Sigmoid colon (tissue), 4 donors: ENCODE data around the gene HSD17B12.

Source experiments
- POLR2A ChIP-seq, 2 donors: fragments of 450-650 bp; IDR thresholded peaks; one replicate each; pipeline ENCODE4 v1.6.1; 2016; ENCODE audit warnings: antibody characterized with exemption in 2 of 2, mild to moderate bottlenecking in 2 of 2, moderate library complexity in 2 of 2
- POLR2AphosphoS5 ChIP-seq, 4 donors: sonication (generic); formaldehyde crosslinking; IDR thresholded peaks; one replicate each; pipeline ENCODE4 v1.6.1; 2017; ENCODE audit warnings: antibody characterized with exemption in 4 of 4
- TF ChIP-seq, protein P1 (sequence below), 4 experiments: fragments of 450-650 bp in 3 of 4; fragments of 200-600 bp in 1 of 4; IDR thresholded peaks; one replicate each; pipeline ENCODE4 v1.5.1; 2016 to 2019; ENCODE audit warnings: antibody characterized with exemption in 4 of 4, mild to moderate bottlenecking in 3 of 4, moderate library complexity in 2 of 4

DNA sequence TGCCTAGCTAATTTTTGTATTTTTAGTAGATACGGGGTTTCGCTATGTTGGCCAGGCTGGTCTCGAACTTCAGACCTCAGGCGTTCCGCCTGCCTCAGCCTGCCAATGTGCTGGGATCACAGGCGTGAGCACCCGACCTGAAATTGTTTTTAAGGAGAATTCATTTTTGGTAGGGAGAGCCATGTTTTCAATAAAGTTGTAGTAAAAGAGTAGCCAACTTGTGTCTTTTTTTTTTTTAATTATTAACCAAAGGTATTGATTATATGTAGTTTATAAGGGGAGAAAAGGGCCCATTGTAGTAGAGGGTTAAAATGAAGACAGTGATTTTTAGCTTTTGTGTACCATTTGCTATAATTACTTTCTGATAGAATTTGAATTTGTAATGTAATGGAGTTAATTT is 31.6 kb upstream of the HSD17B12 start:
- TF ChIP-seq, protein P1, sequence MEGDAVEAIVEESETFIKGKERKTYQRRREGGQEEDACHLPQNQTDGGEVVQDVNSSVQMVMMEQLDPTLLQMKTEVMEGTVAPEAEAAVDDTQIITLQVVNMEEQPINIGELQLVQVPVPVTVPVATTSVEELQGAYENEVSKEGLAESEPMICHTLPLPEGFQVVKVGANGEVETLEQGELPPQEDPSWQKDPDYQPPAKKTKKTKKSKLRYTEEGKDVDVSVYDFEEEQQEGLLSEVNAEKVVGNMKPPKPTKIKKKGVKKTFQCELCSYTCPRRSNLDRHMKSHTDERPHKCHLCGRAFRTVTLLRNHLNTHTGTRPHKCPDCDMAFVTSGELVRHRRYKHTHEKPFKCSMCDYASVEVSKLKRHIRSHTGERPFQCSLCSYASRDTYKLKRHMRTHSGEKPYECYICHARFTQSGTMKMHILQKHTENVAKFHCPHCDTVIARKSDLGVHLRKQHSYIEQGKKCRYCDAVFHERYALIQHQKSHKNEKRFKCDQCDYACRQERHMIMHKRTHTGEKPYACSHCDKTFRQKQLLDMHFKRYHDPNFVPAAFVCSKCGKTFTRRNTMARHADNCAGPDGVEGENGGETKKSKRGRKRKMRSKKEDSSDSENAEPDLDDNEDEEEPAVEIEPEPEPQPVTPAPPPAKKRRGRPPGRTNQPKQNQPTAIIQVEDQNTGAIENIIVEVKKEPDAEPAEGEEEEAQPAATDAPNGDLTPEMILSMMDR (IDR thresholded peaks at IDR 0.05) = no peak
- no peak for TF ChIP-seq POLR2AphosphoS5 (IDR thresholded peaks at IDR 0.05)
- no peak for TF ChIP-seq POLR2A (IDR thresholded peaks at IDR 0.05)
